PFSK-1 (cell line): ENCODE results near the gene SIAH1.

ENCODE experiments used
- FOXP2 ChIP-seq: optimal IDR thresholded peaks from 2 replicates; pipeline ENCODE3; 2011; ENCODE audit warnings: borderline replicate concordance, control low read depth, inconsistent platforms; ENCODE audit not compliant: insufficient read depth; ENCODE audit errors: extremely low read length, extremely low read depth
- POLR2AphosphoS5 ChIP-seq: IDR thresholded peaks from 2 replicates; pipeline ENCODE4 v1.6.1; 2012; ENCODE audit warnings: low read depth, mild to moderate bottlenecking, control low read depth, low read length, moderate library complexity
- REST ChIP-seq, 2 experiments: IDR thresholded peaks; 2 replicates each; pipeline versions ENCODE4 v1.6.1 to v1.8.0; 2011 to 2012; ENCODE audit warnings: low read depth in 2 of 2, low read length in 2 of 2, control low read depth in 1 of 2, inconsistent platforms in 1 of 2, mild to moderate bottlenecking in 1 of 2, moderate library complexity in 1 of 2; ENCODE audit not compliant: insufficient read depth in 1 of 2
- SIN3A ChIP-seq: IDR thresholded peaks from 2 replicates; pipeline ENCODE4 v1.6.1; 2012; ENCODE audit warnings: mild to moderate bottlenecking, low read length, moderate library complexity, borderline replicate concordance; ENCODE audit not compliant: insufficient read depth
- TAF1 ChIP-seq: IDR thresholded peaks from 2 replicates; pipeline ENCODE4 v1.6.1; 2012; ENCODE audit warnings: low read length, control low read depth, borderline replicate concordance; ENCODE audit not compliant: insufficient read depth

The SIAH1 gene

GRCh38 chr16:48383009-48383876 is 2.0 kb downstream of the SIAH1 start:
- TF ChIP-seq SIN3A (no peak), REST (IDR thresholded peaks at IDR 0.05; ENCODE audit: insufficient read depth in 1 of 2, low read depth in 2 of 2, low read length in 2 of 2) (no peak), FOXP2 (no peak), TAF1 (no peak), POLR2AphosphoS5 (no peak)

GRCh38 chr16:48382131-48382530 is 3.1 kb downstream of the SIAH1 start:
- TF ChIP-seq REST (IDR thresholded peaks at IDR 0.05; ENCODE audit: insufficient read depth in 1 of 2, low read depth in 2 of 2, low read length in 2 of 2) = no peak
- no peak for TF ChIP-seq FOXP2
- no peak for TF ChIP-seq SIN3A
- no peak for TF ChIP-seq POLR2AphosphoS5
- TF ChIP-seq TAF1 = no peak

DNA sequence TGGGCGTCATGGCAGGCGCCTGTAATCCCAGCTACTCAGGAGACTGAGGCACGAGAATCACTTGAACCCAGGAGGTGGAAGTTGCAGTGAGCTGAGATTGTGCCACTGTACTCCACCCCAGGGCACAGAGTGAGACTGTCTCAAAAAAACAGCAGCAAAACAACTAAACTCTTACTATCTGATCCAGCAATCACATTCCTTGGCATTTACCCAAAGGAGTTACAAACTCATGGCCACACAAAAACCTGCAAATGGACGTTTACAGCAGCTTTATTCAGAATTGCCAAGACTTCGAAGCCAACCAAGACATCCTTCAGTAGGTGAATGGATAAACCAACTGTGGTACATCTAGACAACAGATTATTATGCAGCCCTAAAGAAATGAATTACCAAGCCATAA is 4.0 kb downstream of the SIAH1 start:
- TF ChIP-seq POLR2AphosphoS5 (no peak), FOXP2 (no peak), TAF1 (no peak), REST (IDR thresholded peaks at IDR 0.05; ENCODE audit: insufficient read depth in 1 of 2, low read depth in 2 of 2, low read length in 2 of 2) (no peak), SIN3A (no peak)

DNA sequence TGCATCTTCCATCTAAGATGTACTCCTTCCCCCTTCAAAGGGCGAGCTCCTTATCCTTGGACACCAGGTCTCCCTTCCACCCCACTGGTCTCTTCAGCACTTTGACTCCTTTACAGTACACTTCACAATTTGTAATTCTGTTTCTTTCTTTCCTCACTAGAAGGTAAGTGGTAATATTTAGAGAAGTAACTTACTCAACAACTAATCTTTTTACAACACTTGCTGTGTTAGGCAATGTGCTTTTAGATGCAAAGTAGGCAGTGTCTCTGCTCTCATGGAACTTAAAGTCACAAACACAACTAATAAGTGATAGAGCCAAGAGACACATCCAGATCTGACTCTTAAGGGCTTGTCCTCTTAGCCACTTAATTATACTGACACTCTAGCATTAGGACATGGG is 6.4 kb downstream of the SIAH1 start:
- TF ChIP-seq TAF1 = no peak
- TF ChIP-seq FOXP2 = no peak
- no peak for TF ChIP-seq SIN3A
- TF ChIP-seq REST (IDR thresholded peaks at IDR 0.05; ENCODE audit: insufficient read depth in 1 of 2, low read depth in 2 of 2, low read length in 2 of 2) = no peak
- TF ChIP-seq POLR2AphosphoS5 = no peak

GRCh38 chr16:48378276-48378675 is 6.9 kb downstream of the SIAH1 start:
- no peak for TF ChIP-seq SIN3A
- TF ChIP-seq REST (IDR thresholded peaks at IDR 0.05; ENCODE audit: insufficient read depth in 1 of 2, low read depth in 2 of 2, low read length in 2 of 2) = no peak
- no peak for TF ChIP-seq FOXP2
- TF ChIP-seq POLR2AphosphoS5 = no peak
- TF ChIP-seq TAF1 = no peak
